Measurements from ENCODE around the gene CYP1A1. TPM values are rescaled to one million over a fixed set of nuclear protein-coding genes. Genes with fewer than 3 reads are reported as not detected.

Gene CYP1A1
- total and polyA plus RNA-seq, 2 of the 13 experiments (the other 11 are each of a cell fraction or from before 2014, with no cell fraction given), result 7.9 to 8.0 TPM

- no peak for TF ChIP-seq ZNF775 (CRISPR knock-in tag; IDR thresholded peaks at IDR 0.05; ENCODE audit: borderline replicate concordance)
- TF ChIP-seq ZNF547 (CRISPR knock-in tag; IDR thresholded peaks at IDR 0.05), result 0 out of 2 replicates have a peak, but pooled peaks have one; percentile 37
- TF ChIP-seq ZNF567 (CRISPR knock-in tag; IDR thresholded peaks at IDR 0.05; ENCODE audit: borderline replicate concordance), result no peak
- peak; percentile 59 for TF ChIP-seq SAP130 (CRISPR knock-in tag; IDR thresholded peaks at IDR 0.05; ENCODE audit: low read depth)
- no peak; the same call in 1 of the 2 replicates for TF ChIP-seq NAIF1 (CRISPR knock-in tag; IDR thresholded peaks at IDR 0.05; ENCODE audit: borderline replicate concordance)
- TF ChIP-seq ZNF17 (CRISPR knock-in tag; IDR thresholded peaks at IDR 0.05), result no peak
- TF ChIP-seq PCBP1 (IDR thresholded peaks at IDR 0.05; ENCODE audit: borderline replicate concordance, low read depth, low read length), result no peak
- no peak; the same call in 1 of the 2 replicates for TF ChIP-seq E2F1 (CRISPR knock-in tag; IDR thresholded peaks at IDR 0.05)
- TF ChIP-seq GATAD1 (CRISPR knock-in tag; IDR thresholded peaks at IDR 0.05), result no peak; the same call in 1 of the 2 replicates
- TF ChIP-seq ZBTB10 (CRISPR knock-in tag; IDR thresholded peaks at IDR 0.05; ENCODE audit: borderline replicate concordance), result peak; percentile 74
- peak; percentile 40; the same call in 1 of the 2 replicates for TF ChIP-seq RAD21 (CRISPR knock-in tag; IDR thresholded peaks at IDR 0.05)
- TF ChIP-seq FOXA3 (CRISPR knock-in tag; IDR thresholded peaks at IDR 0.05), result no peak
- peak; percentile 41; the same call in 1 of the 2 replicates for TF ChIP-seq ZNF891 (CRISPR knock-in tag; IDR thresholded peaks at IDR 0.05)
- TF ChIP-seq KLF12 (CRISPR knock-in tag; IDR thresholded peaks at IDR 0.05; ENCODE audit: borderline replicate concordance), result no peak
- no peak for TF ChIP-seq FOXA1 (IDR thresholded peaks at IDR 0.05)
- TF ChIP-seq FOXA1 (CRISPR knock-in tag; IDR thresholded peaks at IDR 0.05), result no peak
- no peak for TF ChIP-seq ZNF138 (CRISPR knock-in tag; IDR thresholded peaks at IDR 0.05; ENCODE audit: low read depth)
- peak; percentile 72; the same call in 1 of the 2 replicates for TF ChIP-seq SNAPC4 (CRISPR knock-in tag; IDR thresholded peaks at IDR 0.05)
- no peak for TF ChIP-seq SETDB1 (CRISPR knock-in tag; IDR thresholded peaks at IDR 0.05; ENCODE audit: borderline replicate concordance)
- no peak for TF ChIP-seq JUND (CRISPR knock-in tag; IDR thresholded peaks at IDR 0.05)
- no peak for TF ChIP-seq PAWR (CRISPR knock-in tag; IDR thresholded peaks at IDR 0.05; ENCODE audit: borderline replicate concordance)
Observed at GRCh38 chr15:74725845-74726773, 781 bp upstream of the CYP1A1 start (continued).
